Glomerular visceral epithelial cell (primary cell): ENCODE results near the gene ATP1A2.

Source experiments
- DNase-seq: peaks from one replicate; pipeline ENCODE4 v3.0.0-alpha.2; 2016; ENCODE audit errors: extremely low spot score

ATP1A2 gene

DNA sequence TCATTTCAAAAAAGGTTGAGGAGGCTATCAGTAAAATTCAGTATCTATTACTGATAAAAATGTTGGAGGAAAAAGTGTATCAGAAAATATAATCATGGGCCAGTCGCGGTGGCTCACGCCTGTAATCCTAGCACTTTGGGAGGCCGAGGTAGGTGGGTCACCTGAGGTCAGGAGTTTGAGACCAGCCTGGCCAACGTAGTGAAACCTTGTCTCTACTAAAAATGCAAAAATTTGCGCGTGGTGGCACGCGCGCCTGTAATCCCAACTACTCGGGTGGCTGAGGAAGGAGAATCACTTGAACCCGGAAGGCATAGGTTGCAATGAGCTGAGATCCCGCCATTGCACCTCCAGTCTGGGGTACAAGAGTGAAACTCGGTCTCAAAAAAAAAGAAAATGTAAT is 30.5 kb downstream of the ATP1A2 start:
- DNase-seq, result no peak

DNA sequence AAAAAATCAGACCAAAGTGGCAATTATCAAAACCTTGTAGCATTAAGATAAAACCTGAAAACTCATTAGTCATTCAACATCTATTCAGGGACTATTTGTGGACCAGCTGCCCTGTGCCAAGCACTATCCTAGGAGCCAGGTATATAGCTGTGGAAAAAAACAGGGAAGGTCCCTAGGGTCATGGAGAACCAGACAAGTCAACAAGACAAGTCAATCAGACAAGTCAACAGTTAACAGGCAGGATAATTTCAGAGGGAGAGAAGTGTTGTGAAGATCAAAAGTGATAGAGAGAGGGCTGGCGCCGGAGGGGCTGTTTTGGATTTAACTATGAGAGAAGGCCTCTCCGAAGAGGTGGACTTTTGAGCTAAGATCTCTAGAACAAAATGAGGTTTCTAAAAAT is 32.6 kb downstream of the ATP1A2 start:
- no peak for DNase-seq

DNA sequence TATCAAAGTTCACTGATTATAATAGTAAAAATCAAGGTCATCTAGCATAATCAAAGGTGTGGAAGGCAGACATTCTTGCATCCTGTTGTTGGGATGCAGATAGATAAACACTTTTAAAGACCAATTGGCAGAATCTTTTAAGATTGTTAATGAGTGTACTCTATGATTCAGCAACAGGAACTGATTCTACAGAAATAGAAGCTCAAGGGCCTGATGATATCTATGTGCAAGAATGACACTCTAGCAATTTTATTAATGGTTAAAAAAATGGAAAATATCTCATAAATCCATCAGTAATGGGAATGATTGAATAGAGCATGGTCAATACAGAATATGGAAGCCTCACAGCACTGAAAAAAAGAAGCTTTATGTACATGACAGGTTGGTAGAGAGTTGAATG is 33.7 kb downstream of the ATP1A2 start:
- DNase-seq, result no peak

DNA sequence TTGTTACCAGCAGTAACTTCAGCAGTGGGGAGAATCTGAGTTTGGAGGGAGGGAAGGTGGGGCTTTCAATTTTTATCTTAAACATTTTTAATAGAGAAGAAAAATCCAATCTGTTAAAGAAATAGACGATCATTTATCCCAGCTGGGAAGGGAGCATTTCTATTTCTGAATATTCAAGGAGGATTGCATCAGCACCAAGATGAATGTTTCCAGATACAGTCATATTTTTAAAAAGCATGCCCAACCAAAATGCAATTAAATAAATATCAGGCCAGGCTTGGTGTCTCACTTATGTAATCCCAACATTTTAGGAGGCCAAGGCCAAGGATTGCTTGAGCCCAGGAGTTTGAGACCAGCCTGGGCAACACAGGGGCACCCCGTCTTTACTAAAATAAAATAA is 34.2 kb downstream of the ATP1A2 start:
- no peak for DNase-seq

DNA sequence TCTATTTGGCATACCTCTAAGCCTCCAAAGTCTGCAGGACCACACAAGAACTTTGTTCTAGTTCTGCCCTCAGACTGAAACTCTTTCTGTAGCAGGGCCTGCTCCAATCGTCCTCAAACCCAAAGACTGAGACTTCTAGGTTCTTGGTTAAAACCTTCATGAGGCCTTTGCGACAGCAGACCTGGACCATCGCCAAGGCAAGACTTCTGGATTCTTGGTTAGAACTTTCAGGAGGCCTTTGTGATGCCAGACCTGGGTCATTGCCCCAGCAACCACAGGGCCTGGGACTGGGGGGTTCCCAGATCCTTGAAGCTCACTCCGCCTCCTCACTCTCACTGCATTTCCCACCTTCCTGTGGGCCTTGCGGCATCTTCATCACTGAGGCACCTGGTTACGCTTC is 35.7 kb downstream of the ATP1A2 start, which contains the start of gene ATP1A4:
ATP1A4 (plus strand) TSS at position 301 of the 400 bp plus-strand sequence. CDS start 438 bp downstream, outside the sequence.
- no peak for DNase-seq

DNA sequence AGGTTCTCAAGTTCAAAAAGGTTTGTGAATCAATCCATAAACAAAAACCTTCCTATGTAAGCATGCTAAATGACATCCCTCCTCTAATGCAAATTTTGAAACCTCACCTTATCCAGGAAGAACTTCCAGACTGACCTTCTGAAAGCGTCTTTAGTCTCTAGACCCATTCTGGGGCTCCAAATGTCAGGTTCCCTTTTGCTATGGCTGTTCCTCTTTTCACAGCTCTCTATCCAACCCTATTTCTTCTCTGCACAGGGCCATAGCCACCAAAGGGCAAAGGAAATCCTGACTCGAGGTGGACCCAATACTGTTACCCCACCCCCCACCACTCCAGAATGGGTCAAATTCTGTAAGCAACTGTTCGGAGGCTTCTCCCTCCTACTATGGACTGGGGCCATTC is 39.2 kb downstream of the ATP1A2 start:
- DNase-seq, result no peak

DNA sequence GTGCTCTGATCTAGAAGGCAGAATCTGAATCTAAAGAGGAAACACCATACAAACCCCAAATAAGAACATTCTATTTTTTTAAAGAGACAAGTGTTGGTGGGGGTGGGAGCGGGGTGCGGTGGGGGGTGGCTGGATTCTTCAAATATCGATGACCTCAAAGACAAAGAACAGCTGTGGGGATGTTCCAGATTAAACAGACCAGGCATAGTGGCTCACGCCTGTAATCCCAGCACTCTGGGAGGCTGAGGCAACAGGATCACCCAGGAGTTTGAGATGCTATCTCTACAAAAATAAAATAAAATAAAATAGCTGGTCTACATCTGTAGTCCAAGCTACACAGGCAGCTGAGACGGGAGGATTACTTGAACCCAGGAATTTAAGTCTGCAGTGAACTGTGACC is 40.8 kb downstream of the ATP1A2 start:
- no peak for DNase-seq

DNA sequence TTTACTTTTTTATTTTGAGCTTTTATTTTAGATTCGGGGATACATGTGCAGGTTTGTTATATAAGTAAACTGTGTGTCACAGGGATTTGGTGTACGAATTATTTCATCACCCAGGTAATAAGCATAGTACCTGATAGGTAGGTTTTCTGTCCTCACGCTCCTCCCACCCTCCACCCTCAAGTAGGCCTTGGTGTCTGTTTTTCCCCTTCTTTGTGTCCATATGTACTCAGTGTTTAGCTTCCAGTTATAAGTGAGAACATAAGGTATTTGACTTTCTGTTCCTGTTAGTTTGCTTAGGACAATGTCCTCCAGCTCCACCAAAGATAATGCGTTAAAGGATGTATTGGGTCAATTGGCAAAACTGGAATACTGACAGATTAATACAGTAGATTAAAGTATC is 41.6 kb downstream of the ATP1A2 start:
- DNase-seq, result no peak

DNA sequence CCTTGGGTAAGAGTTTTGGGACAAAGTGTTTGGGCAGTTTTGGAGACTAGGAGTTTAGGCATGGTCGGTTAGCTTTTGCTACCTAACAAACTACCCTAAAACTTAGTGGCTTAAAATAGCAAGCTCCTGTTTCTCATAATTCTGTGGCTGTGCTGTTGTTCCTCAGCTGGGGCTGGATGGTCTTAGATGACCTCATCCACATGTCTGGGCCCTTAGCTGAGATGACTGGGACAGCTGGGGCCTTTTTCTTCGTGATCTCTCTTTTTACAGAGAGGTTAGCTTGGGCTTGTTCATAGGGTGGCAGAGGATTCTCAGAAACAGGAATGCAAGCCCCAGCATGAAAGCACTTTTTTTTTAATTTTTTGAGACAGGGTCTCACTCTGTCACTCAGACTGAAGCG is 42.5 kb downstream of the ATP1A2 start:
- DNase-seq, result no peak

DNA sequence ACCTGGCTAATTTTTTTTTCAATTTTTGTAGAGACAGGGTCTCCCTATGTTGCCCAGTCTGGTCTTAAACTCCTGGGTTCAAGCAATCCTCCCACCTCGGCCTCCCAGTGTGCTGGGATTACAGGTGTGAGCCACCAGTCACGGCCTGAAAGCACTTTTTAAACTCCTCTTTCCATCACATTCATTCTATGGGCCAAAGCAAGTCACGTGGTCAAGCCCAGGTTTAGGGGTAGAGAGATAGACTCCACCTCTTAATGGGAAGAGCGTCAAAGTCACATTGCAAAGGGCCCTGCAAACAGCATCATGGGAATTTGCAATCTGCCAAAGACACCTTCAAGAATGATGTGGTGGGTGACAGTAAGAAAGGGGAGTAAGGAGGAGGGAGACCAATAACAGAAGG is 43.0 kb downstream of the ATP1A2 start:
- no peak for DNase-seq

DNA sequence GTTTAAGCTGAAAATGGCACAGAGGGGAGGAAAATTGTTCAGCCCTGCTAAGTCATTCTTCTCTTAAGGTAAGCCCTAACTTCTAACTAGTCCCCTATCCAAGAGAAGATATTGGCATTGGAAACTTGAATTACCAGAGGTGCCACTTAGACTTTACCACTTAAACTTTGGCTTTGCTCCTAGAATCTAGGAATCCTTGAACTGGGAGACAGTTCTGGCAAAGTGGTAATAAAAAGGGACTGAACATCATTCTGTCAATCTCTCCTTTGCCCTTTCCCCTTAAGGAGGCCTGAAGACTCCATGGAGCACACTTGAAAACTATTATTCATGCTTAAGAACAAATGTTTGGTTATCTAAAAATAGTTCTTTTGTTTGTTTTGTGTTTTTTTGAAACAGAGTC is 44.3 kb downstream of the ATP1A2 start:
- DNase-seq, result no peak

DNA sequence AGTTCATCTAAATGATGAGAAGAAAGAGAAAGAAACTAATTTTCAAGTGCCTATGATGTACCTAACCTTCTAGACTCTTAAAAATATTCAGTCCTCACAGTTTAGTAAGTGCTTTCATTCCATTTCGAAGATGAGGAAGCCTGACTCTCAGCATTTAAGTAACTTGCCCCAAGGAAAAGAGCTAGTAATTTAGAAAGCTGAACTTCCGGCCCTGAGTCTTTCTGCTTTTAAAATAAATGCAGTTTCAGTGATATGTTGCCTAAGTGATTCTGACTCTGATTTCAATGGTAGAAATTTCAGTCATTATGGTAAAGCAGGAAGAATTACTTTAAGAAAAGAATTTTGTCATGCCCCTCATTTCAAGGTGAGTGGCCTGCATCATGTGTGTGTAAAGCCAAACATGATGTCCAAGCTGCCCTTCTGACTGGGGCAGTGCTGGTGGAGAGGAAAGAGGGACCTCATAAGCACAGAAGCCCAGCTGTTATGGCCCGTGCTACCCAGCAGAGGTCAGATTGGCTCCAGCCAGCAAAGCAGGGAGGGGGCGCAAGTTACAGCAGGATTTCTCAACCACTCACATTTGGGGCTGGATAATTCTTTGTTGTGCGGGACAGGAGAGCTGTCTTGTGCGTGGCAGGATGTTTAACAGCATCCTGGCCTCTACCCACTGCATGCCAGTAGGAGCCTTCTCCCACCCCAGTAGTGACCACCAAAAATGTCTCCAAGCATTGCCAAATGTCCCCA is 46.6 kb downstream of the ATP1A2 start:
- peak; percentile 17 for DNase-seq

DNA sequence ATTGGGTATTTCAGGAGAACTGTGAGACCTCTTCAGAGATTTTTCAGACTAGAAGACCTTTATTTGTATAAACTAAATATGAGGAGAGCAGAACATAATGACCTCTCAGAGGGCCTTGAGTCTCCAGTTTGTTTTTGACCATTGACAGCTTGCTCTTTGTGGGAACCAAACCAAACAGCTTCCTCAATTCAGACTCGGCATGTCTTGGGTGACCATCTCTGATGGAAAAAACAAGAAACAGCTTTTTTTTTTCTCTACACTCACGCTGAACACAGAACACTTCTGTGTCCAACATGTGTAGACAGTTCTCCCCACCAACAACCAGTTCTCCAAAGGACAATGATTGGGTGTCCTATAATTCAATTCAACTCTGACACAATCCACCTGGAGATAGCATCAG is 47.4 kb downstream of the ATP1A2 start:
- DNase-seq, result no peak

DNA sequence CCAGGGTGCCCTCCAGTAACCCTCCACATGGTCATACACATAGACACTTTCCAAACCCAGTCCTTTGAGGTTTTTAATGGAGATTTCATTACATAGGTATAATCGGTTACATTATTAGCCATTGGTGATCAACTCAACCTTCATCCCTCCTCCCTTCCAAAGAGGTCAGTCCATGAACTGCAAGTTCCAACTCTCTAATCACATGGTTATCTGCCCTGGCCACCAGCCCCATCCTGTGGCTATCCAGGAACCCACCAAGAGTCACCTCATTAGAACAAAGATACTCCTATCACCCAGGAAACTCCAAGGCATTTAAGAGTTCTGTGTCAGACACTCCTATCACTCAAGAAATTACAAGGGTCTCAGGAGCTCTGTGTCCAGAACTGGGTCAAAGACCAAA is 48.1 kb downstream of the ATP1A2 start:
- no peak for DNase-seq

DNA sequence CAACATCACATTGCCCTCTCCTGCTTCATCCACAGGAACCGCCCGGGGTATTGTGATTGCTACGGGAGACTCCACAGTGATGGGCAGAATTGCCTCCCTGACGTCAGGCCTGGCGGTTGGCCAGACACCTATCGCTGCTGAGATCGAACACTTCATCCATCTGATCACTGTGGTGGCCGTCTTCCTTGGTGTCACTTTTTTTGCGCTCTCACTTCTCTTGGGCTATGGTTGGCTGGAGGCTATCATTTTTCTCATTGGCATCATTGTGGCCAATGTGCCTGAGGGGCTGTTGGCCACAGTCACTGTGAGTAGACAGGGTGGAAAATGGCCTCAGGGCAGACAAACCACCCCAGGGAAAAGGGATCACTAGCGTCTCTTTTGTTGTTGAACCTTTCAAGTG is 48.6 kb downstream of the ATP1A2 start:
- no peak for DNase-seq

DNA sequence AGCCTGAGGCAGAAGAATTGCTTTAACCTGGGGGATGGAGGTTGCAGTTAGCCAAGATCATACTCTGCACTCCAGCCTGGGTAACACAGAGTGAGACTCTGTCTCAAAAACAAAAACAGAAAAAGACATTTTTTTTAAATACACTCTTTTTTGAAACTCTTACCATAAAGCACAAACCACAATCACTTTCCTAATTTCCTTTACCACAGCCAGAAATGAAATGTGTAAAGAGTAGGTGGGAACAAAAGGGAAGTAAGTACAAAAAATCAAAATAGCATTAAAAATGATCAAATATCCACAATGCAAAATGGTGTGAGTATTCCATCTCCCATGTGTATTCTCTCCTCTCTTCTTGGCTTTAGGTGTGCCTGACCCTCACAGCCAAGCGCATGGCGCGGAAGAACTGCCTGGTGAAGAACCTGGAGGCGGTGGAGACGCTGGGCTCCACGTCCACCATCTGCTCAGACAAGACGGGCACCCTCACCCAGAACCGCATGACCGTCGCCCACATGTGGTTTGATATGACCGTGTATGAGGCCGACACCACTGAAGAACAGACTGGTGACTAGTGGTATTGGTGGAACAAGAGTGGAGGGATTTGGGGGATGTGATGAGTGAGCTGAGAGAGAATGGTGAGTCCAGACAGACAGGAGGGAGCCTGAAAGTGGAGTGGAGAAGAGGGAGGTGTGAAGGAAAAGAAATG is 50.8 kb downstream of the ATP1A2 start:
- DNase-seq, result no peak

DNA sequence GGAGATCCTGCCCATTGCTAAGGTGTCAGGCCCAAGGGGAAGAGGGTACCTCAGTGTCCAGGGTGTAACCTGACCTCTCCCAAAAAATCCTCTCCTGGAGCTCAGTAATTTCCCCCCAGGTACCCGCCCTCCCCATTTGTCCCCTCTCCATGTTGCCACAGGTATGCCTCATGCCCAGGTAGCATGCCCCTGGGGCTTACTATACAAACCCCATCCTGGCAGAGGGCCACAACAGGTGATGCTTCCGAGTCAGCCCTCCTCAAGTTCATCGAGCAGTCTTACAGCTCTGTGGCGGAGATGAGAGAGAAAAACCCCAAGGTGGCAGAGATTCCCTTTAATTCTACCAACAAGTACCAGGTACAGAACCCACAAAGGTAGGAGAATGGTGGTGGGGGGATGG is 51.5 kb downstream of the ATP1A2 start:
- no peak for DNase-seq

DNA sequence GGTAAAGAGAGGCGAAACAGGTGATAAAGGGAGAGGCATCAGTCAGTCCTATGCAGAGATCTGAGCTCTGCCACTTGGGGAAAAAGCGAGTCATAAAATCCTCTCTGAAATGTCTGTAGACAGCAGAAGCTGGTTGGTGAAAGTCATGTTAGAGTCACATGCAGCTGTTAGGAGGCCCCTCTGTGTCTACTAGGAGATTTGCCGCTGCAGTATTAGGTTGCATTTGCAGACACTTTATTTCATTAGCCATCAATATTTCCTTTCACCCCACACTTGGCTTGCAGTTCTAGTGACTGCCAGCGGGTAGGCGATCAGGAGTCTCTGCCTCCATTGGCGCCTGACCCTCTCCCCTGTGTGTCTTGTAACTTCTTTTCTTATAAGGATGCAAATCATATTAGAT is 52.0 kb downstream of the ATP1A2 start:
- no peak for DNase-seq

DNA sequence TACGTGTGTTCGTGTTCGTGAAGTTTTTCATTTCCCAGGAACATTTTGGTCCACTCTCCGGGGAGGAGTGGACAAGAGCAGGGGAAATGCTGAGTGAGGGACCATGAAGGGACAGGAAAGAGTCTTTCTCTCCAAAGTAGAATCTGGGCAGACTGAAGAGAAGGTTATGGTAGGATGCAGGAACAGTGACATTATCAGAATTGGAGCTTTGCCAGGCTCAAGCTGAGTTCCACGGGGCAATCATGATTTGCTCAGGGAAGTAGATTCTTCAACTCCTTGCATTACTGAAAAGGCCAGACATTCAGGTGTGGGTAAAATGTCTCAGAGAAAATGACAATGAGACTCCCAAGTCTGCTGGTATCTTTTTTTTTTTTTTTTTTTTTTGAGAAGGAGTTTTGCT is 52.5 kb downstream of the ATP1A2 start:
- no peak for DNase-seq

DNA sequence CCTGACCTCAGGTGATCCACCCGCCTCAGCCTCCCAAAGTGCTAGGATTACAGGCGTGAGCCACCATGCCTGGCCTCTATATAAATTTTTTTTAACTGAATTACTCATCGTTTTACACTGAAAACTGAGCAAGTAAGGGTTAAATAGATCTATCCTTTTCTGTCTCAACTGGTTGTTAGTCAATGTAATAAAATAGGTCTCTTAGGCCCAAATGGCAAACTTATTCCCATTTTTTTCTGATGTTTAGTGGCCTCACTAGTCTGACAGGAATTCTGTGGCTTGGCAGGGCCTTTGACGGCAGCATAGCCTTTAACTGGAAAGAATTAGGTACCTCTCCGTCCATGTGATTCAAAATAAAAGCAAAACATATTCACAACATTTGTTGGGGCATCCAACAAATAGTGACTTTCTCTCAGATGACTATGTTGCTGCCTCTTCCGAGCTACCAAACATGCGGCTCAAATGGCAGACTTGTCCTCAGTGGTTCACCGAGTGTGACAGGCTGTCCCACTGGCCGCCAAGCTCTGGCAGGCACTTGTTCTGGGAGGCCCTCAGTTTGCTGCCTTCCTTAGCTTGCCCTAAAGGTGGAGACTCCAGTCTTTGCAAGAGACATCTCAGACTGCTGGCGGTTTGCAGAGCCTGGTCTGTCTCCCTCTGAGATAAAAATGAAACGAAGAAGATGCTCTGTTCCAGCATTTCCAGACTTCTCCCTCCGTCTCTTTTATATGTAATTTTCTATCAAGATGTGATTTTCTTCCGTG is 53.2 kb downstream of the ATP1A2 start:
- DNase-seq, result no peak

DNA sequence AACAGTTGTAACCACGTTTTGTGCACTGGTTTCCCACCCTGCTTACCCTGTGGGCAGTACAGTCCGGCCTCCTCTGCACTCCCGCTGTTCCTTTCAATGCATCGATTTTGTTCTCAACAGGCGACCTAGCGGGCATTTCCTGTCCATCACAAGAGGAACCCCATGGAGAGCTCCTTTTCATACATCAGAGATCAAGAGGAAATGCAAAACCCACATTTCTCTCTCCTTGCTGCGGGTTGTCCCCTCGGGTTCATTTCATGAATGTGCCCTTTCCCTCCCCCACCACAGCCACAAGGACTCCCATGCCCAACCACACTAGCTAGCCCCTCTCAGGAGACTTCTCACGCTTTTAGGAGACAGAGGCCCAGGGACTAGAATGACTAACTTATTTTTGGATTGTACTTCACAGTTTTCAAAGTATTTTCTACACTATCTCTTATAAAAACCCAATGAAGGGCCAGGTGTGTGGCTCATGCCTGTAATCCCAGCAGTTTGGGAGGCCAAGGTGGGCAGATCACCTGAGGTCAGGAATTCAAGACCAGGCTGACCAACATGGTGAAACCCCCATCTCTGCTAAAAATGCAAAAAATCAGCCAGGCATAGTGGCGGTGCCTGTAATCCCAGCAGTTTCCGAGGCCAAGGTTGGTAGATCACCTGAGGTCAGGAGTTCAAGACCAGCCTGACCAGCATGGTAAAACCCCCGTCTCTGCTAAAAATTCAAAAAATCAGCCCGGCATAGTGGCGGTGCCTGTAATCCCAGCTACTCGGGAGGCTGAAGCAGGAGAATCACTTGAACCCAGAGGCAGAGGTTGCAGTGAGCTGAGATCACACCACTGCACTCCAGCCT is 54.2 kb downstream of the ATP1A2 start:
- DNase-seq, result no peak

DNA sequence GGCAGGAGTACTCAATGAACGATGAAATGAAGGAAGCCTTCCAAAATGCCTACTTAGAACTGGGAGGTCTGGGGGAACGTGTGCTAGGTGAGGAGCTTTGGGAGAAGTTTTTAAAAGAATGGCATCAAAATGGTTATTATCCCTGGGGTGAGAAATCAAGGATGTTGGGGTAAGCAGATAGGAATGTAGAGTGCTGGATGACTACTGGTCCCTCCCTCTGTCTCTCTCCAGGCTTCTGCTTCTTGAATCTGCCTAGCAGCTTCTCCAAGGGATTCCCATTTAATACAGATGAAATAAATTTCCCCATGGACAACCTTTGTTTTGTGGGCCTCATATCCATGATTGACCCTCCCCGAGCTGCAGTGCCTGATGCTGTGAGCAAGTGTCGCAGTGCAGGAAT is 55.8 kb downstream of the ATP1A2 start:
- no peak for DNase-seq
